Medulla oblongata (tissue), 1 donor: ENCODE results near the gene ADCY6.
"Not testable (repeated sequence)": the region's sequence is repeated elsewhere in the genome, so short reads cannot be mapped to it uniquely, and the experiment has no call there.

Experiments used
- DNase-seq: peaks from one replicate; pipeline ENCODE4 v3.0.0-alpha.2; 2015; ENCODE audit errors: extremely low spot score

Gene ADCY6

GRCh38 chr12:48750769-48751356 lies 38.0 kb downstream of the ADCY6 start:
- DNase-seq, result no peak

- no peak for DNase-seq
Measured at GRCh38 chr12:48750215-48750614, 38.7 kb downstream of the ADCY6 start.

- no peak for DNase-seq
Measured at GRCh38 chr12:48744251-48745008, 44.5 kb downstream of the ADCY6 start.

GRCh38 chr12:48739618-48740269 lies 49.1 kb downstream of the ADCY6 start:
- DNase-seq, result no peak

GRCh38 chr12:48736456-48736855 lies 52.4 kb downstream of the ADCY6 start:
- no peak for DNase-seq

- no peak for DNase-seq
Measured at GRCh38 chr12:48728807-48729206, 60.1 kb downstream of the ADCY6 start.

- DNase-seq, result not testable (repeated sequence)
Measured at GRCh38 chr12:48720737-48721136, 68.2 kb downstream of the ADCY6 start.

GRCh38 chr12:48720171-48720570 lies 68.7 kb downstream of the ADCY6 start:
- not testable (repeated sequence) for DNase-seq

- not testable (repeated sequence) for DNase-seq
Measured at GRCh38 chr12:48719002-48719401, 69.9 kb downstream of the ADCY6 start.

- DNase-seq, result peak; percentile 22
Measured at GRCh38 chr12:48717252-48717695, 71.6 kb downstream of the ADCY6 start.

GRCh38 chr12:48716493-48717251 lies 72.2 kb downstream of the ADCY6 start, which contains the start of gene CCNT1:
CCNT1 (minus strand) TSS chr12:48716707; CDS start chr12:48716675, 32 bp downstream.
- peak; percentile 100 for DNase-seq
